ENCODE measurements around the gene CROCC.
A peak's percentile ranks its signal among the peaks of the same experiment; 100 is the strongest.

CROCC gene

DNA sequence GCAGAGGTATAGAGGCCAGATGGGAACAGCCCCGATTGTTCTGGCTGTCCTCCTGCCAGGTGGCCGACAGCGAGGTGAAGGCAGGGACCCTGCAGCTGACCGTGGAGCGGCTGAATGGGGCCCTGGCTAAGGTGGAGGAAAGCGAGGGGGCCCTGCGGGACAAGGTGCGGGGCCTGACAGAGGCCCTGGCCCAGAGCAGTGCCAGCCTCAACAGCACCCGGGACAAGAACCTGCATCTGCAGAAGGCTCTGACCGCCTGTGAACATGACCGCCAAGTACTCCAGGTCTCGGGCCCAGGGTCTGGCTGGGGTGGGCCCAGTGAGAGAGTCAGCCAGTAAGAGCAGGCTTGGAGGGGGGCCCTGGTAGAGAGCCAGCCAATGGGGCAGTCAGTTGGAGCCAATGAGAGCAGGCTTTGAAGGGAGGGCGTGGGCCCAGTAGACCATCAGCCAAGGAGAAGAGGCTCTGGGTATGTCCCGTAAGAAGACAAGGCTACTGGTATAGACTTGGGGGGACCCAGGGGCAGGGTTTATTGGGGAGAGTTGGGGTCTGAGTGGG lies 47.4 kb downstream of the CROCC start:
- no peak for DNase-seq (ENCODE audit: low read depth in 2 of 2)

DNA sequence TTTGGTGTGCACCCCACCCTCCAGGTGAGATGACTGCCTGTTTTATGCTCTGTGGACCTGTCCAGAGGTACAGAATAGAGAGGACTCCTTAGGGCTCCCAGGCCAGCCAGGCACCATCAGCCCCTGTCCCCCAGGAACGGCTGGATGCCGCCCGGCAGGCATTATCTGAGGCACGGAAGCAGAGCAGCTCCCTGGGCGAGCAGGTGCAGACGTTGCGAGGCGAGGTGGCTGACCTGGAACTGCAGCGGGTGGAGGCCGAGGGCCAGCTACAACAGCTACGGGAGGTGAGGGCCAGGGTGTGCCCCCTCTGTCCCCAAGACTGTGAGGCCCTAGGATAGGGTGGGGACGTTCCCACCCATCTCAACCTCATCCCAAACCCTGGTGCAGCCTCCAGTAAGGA lies 47.9 kb downstream of the CROCC start:
- no peak for DNase-seq (ENCODE audit: low read depth in 2 of 2)

DNA sequence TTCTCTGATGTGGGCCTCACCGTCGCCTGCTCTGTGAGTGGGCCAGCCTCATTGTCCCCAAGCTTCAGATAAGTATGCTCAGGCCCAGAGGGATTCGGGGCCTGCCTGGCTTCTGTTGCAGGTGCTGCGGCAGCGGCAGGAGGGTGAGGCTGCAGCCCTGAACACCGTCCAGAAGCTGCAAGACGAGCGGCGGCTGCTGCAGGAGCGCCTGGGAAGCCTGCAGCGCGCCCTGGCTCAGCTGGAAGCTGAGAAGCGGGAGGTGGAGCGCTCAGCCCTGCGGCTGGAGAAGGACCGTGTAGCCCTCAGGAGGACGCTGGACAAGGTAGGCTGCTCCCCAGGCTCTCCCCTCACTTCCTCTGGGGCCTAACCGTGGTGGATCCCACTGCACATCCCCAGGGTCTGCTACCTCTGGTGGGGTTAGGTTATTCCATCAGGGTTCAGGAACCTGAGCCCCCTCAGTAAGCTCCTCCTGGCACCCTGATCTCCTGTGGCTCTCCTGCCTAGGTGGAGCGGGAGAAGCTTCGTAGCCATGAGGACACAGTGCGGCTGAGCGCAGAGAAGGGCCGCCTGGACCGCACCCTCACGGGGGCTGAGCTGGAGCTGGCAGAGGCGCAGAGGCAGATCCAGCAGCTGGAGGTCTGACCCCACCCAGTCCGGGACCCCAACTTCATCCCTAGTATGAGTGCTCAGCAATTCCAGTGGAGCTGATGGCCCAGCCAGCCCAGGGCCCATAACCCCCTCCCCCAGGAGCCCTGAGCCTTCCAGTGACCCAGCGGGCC lies 48.6 kb downstream of the CROCC start:
- no peak for DNase-seq (ENCODE audit: low read depth in 2 of 2)

DNA sequence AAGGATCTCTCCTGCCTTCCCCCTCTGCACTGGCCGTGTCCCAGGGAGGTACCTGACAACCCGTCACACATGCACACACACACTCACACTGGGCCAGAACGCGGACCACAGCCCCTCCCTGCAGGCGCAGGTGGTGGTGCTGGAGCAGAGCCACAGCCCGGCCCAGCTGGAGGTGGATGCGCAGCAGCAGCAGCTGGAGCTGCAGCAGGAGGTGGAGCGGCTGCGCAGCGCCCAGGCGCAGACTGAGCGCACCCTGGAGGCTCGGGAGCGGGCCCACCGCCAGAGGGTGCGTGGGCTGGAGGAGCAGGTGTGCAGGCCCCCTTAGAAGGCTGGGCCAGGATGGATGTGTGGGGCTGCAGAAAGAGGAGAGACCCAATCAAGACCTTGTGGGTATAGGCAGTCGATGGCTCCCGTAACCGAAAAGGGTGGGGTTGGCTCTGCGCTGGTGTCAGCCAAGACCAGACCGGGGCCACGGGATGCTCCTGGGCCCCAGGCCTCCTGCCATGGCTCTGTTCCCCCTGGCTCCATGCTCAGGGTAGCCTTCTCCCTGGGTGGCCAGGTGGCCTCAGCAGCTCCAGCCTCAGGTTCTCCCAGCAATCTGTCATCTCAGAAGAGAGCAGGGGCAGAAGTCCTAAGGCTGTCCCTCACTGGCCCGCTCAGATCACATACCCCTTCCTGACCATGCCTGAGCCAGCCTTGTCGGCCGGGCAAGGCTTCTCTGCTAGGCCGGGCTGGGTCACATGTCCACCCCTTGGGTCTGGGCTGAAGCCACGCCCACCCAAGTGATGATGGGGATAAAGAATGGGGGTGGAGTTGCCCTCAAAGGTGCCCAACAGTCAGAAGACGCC lies 49.8 kb downstream of the CROCC start:
- no peak for DNase-seq (ENCODE audit: low read depth in 2 of 2)

DNA sequence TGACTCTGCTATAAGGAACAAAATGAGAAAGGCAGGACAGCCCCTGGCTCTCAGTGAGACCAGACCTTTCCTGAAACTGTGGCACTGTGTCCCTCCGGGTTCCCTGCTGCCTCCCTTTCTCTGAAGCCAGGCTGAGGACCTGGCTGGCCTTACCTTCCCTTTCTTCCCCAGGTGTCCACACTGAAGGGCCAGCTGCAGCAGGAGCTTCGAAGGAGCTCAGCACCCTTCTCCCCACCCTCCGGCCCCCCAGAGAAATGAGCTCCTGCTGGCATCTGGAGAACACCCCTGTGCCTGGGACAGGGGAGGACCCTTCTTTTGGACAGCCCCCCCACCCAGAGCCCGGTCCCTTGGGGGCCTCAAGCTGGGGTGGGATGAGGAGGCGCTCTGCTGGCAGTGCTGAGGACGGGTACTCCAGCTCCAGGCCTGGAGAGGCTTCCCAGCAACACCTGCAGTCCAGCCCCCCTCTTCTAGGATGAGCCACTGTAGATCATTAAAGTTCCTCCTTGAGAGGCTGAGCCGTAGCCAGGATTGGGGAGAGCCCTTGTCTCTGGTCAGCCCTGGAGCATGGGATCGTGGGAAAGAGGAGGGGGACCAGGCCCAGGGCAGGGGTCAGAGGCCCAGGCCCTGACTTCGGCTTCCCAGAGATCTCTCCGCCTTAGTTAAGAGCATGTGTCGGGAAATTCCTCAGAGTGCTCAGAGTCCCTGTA lies 50.6 kb downstream of the CROCC start:
- no peak for DNase-seq (ENCODE audit: low read depth in 2 of 2)

DNA sequence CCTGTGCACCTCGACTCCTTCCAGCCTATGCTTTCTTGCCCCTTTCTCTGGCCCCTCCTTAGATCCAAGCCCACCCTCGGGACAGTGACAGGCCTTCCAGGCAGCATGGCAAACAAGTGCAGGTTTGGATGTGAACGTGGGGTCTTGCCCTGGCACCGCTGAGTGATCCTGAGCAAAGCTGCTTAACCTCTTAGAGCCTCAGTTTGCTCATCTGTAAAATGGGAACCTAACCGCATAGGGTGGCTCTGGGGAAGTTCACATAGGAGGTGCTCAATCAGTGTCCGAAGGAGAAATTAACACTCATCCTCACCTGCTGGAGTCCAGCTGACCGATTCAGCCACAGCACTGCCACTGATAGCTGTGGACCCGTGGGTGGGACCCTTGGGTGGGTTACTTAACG lies 51.5 kb downstream of the CROCC start:
- no peak for DNase-seq (ENCODE audit: low read depth in 2 of 2)

DNA sequence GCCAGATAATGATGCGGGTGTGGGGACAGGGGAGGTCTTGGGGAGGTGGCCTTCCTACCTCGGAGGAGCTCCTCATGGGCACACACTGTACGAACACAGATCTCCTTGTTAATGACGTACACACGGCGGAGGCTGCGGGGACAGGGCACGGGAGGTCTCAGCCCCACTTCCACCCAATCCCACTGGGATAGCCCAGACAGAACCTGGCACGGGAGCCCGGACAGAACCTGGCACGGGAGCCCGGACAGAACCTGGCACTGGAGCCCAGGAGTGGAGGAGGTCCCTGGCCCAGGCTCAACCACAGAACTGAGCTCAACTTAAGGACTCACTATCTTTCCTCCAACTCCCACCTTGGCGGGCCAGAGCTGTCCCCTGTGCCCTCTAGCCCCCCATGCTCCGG lies 53.5 kb downstream of the CROCC start:
- DNase-seq (ENCODE audit: low read depth in 2 of 2), result no peak

DNA sequence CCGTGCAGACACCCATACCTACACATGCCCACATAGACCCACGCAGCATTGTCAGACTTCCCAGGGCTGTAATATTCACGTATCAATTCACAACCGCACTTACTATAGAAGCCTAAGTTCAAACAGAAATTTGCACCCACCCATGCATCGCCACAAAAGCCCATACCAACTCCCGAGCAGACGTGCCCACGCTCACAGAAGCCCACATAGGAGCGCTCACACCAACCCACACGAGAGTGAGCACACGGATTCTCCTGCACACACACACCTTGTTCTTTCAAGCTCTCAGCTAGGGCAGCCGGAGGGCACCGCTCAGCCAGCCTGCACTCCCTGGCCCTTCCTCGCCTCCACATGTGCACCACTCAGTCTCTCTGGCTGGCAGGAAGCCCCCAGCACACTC lies 54.1 kb downstream of the CROCC start:
- no peak for DNase-seq (ENCODE audit: low read depth in 2 of 2)

DNA sequence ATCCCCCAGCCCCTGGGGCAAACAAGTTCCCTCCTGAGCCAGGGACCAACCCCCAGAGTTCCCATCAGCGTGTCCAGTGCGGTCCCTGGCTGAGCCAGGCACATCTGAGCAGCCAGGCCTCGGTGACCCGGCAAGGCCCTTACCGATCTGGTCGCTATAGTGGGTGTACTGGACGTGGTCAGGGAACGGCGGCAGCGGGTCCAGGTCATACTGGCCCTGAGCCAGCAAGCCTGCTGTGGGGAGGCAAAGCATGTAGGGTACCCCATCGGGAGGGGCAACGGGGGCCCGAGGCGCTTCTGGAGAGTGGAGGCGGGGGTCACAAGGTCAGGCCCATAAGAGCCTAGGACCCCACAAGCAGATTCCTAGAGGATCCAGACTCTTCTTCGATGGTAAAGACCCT lies 55.2 kb downstream of the CROCC start:
- no peak for DNase-seq (ENCODE audit: low read depth in 2 of 2)

DNA sequence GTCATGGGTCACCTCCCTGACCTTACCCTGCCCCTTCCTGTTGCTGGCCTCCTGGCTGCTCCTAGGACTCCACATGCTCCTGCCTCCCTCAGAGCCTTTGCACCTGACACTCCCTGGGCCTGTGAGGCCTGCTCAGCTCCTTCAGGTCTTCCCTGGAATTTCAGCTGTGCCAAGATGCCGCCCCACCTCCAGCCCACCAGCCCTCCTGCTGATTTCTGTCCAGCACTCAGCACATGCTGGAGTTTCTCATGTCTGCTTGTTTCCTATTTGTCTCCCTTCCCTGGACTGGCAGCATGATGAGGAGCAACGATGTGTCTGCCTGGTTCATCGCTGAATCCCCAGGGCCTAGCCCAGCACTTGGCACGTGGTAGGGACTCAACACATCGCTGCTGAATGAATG lies 55.6 kb downstream of the CROCC start:
- no peak for DNase-seq (ENCODE audit: low read depth in 2 of 2)

DNA sequence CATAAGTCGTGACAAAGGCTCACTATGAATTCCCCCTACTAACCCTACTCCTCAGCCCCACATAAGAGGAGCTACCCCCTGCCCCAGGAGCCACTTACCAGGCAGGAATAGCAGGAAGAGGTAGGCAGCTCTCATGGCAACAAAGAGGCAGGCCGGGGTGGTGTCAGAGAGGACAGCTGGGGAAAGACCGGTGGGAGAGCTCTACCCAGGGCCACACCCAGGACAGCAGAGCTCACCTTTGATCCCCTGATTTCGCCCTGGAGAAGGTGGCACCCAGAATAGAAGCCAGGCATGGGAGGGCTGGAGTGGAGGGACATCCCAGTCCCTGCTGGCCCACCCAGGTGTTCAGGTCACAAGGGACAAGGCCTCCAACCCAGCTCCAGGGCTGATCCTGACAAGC lies 56.4 kb downstream of the CROCC start:
- no peak for DNase-seq (ENCODE audit: low read depth in 2 of 2)

DNA sequence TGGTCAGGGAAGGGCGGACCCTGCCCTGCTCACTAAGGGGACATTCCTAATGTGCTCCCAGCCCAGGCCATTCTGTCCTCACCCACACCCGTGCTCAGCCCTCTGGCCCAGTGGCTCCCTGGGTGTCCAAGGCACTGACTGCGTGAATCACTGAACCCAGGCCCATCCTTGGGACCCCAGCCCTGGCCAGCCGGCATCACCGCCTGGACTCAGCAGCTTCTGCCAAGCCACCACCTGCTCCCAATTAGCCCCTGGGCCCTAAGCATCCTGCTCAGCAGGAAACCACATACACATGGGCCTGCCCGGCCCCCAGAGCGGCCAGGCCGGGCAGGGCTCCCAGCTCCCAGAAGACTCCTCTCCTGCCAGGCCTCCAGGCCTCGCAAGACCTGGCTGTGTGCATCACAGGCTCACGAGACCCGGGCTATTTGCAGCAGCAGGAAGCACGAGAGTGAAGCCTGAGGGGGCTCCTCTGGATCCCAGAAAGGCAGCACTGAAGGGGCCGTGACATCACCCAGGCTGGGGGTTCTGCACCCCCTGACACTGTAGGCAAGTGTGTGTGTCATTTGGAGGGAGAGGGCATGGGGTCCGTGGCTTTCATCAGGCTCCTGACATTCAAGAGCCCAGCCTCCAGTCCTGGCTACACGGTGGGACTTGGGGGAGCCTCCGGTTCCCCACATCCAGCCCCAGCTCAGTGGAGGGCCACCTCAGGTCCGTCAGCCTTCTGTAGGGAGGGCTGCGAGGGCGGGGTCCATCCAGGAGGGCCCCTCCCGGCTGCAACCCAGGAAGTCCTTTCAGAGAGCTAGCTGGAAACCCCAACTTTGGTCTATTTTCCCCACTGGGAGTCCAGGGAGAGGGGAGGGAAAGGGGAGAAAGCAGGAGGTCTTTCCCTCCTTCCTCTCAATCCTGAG lies 57.1 kb downstream of the CROCC start:
- DNase-seq (ENCODE audit: low read depth in 2 of 2), result peak; percentile 57 to 69

DNA sequence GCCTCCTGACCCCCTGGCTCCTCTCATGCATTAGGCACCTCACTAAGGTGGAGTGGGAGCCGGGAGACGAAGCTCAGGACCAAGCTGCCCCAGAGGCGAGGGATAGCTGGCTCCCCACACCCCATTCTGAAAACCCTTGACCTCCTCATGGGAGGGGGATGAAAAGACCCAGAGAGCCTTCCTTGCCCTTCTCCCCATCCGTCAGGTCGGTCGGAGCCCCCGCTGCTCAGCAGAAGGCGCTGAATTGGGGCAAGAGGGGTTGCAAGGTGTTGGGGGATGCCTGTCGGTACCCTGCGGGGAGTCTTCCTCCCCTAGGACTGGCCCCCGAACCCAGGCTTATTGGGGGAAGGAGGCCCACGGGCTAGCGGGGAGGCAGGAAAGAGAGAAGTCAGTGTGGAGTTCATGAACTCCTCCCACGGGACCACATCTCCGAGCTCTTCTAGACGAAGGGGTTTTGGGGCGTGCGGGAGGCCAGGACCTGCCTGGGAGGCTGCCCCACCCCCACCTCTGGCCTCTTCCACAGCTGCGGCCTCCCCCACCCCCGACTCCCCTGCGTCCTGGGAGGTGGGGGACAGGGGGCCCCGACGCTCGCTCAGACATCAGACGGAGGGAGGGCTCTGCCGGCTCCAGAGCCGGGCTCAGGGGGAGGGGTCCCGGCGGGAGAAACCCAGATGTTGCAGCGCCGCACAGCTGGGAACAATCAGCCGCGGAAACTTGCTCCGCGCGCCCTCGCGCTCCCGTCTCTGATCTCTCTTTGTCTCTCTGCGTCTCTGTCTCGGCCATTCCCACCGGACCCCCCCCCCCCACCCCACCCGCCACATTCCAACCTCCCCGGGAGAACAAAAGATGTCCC lies 58.0 kb downstream of the CROCC start:
- DNase-seq (ENCODE audit: low read depth in 2 of 2), result peak in 1 of 2 experiments; percentile 28

DNA sequence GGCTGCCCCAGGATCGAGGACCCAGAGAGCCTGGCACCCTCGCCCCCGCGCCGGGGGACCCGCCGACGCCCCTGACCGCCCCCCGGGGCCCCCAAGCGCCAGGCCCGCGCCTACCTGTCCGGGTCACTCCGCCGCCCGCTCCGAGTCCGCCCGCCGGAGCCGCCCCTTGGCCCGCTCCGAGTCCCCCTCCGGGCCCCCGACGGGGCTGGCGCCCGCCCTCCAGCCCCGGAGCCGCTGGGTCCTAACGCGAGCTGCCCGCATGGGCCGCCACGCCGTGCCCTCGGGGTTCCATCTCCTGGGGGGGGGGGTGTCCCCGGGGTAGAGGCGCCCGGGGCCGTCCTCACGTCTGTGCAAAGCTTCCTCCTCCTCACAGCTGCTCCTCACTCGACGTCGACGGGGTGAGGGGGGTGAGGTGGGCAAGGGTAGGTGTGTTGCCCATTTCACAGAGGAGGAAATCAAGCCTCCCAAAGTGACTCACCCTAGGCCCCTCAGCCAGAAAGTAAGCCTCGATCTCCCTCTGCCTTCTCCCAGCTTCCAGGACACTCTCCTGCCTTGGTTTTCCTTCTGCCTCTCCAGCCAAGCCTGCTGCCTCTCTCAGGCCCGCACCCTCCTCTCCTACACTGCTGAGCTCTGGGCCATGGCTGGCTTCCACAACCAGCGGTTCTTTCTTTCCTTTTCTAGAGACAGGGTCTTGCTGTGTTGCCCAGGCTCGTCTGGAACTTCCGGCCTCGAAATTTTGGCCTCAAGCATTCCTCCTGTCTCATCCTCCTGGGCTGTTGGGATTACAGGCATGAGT lies 58.9 kb downstream of the CROCC start, which contains the start of gene MFAP2:
Gene MFAP2, minus strand, starts transcription at position 148 of the 796 bp plus-strand sequence. CDS start 2,347 bp downstream, outside the sequence.
- DNase-seq (ENCODE audit: low read depth in 2 of 2), result no peak

DNA sequence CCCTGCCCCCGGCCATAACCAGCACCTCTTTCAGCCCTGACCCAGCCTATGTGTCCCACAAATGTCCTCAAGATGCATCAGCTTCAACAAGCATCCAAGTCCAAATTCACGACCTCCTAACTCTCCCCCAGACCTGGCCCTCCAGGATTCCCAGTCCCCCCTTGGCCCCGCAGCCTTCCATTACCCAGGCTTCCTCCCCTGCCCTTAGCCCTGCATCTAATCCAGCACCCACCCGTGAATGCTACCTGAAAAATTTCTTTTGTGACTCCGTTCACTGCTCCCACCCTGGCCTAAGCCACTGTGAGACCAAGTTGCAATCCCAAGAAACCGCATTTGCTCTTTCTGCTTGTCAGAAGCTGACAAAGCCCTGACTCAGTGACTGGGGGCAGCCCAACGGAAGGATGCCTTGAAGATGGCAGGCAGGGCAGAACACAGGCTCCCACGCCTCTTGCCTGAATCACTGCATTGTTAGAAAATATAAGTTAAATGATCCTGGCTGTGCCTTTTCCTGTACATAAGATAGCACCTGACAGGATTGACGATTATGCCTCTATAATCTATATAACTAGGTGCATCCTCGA lies 59.6 kb downstream of the CROCC start:
- DNase-seq (ENCODE audit: low read depth in 2 of 2), result peak; percentile 47 to 53

DNA sequence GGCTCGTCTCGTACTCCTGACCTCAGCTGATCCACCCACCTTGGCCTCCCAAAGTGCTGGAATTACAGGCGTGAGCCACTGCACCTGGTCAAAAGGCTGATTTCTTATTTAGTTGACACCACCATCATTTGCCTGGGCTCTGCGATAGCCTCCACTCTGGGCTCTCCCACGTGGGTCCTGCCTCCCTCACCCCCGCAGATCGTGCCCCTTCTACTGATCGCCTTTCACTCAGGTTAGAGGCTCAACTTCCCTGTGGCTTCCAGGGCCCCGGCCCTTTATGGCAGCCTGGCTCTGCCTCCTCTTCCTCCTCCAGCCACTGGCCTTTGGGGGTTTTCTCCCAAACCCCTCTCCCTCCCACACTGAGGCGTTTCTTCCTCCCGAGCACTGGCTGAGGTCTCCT lies 61.2 kb downstream of the CROCC start:
- DNase-seq (ENCODE audit: low read depth in 2 of 2), result no peak

DNA sequence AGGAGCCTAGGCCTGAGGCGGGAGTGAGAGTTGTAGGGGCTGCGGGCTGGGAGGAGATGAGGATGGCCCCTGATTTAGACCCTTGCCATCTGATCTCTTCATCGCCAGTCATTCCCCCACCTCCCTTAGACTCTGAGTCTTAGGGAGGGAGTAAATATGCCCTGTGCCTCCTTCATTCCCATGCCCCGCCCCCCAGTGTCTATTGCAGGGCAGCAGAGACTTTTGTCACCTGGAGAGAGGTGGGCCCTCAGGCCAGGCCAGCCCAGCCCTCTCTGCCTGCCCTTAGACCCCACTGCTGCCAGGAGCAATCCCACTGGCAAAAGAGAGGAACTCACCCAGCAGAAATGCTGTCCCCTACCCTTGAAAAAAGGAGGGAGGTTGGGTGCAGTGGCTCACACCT lies 61.9 kb downstream of the CROCC start:
- no peak for DNase-seq (ENCODE audit: low read depth in 2 of 2)

DNA sequence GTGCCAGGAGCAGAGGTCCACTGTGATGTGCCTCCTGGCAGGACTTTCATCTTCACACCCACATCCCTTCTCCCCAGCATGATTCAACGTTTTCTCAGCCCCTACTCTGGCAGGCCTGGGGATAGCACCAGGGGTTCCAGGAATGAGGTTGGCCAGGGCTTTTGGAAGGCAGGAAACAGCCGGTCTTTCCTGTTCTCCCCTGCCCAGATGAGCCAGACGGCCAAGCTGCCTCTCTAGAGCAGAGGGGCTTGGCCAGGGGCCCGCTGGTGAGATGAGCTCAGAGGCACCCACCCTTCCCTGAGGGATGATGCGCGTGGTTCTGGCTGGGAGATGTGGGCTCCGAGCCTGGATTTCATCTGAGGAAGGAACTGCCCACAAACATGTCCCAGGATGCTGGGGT lies 63.0 kb downstream of the CROCC start:
- DNase-seq (ENCODE audit: low read depth in 2 of 2), result peak; percentile 76 to 77

DNA sequence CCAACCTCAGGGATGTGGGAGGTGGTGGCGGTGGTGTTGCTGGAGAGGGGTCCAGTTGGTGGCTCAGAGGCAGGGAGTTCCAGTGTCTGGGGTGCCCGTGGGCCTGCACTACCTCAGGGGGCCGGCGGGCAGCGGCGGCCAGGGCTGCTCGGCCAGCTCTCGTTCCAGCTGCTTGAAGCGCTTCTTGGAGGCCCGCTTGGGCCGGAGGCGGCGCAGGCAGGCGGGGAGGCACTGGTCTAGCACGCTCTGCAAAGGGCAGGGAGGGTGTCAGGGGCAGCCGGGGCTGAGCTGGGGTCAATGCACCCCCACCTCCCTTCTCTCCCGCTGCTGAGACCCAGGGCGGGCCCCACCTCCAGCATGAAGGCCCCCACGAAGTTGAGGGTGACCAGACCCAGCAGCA lies 64.4 kb downstream of the CROCC start:
- no peak for DNase-seq (ENCODE audit: low read depth in 2 of 2)
